ENCODE results near the gene DMRT3. TPM values are rescaled to one million over a fixed set of nuclear protein-coding genes. Genes with fewer than 3 reads are reported as not detected.
A peak's percentile ranks its signal among the peaks of the same experiment; 100 is the strongest.

DMRT3 gene
- total RNA-seq, 1 experiment from 2014 or later, result not detected

DNA sequence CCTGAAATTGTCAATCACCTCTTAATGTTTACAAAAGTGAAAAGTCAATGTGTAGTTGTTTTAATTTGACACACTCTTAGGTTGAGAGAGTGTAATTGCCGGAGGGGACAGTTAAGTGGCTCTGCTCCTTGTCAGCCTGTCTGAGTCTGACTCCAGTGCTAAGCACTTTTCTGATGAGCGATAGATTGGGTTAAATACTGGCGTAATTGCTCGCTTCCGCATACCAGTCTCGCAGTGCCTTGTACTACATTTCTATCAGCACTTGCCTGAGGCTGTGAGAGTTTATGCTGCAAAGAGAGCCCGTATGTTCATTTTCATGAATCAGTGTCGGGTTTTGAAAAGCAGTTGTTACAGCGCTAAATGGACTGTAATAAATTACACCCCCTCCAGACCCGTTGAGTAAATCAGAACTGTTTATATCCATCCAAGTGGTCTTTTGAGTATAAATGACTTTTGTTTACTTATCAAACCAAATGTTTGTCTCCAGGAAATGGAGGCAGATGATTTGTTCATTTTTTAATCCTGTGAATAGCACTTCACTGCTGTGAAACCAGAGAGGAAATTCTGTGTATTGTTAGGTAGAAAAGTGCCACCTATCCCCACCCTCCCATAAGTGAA, 41.0 kb upstream of the DMRT3 start:
- CTCF ChIA-PET, result interaction anchor here (1.1 kb wide), 1 partner anchor 15 kb away, joined by 3 read pairs; no protein-coding TSS in a partner anchor
- H3K27me3 Mint-ChIP-seq (ENCODE audit: low read depth), result peaks cover 7% of the 10 kb centered on the region; the same call in 1 of the 2 replicates
- POLR2A ChIA-PET, result no interaction called here
- peaks cover 37% of the 10 kb centered on the region for H3K9me3 Mint-ChIP-seq
- ATAC-seq (no peak), DNase-seq (ENCODE audit: low spot score) (no peak)
- H3K36me3 Mint-ChIP-seq, result peaks cover 21% of the 10 kb centered on the region
- H3K4me3 Mint-ChIP-seq, result no peak overlapping the region
- no peaks in the 10 kb centered on the region for H3K4me1 Mint-ChIP-seq
- no peak for TF ChIP-seq MXD4 (CRISPR knock-in tag; IDR thresholded peaks at IDR 0.05; ENCODE audit: borderline replicate concordance)
- TF ChIP-seq, protein P1, sequence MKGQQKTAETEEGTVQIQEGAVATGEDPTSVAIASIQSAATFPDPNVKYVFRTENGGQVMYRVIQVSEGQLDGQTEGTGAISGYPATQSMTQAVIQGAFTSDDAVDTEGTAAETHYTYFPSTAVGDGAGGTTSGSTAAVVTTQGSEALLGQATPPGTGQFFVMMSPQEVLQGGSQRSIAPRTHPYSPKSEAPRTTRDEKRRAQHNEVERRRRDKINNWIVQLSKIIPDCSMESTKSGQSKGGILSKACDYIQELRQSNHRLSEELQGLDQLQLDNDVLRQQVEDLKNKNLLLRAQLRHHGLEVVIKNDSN (CRISPR knock-in tag; IDR thresholded peaks at IDR 0.05), result no peak
- TF ChIP-seq, protein P2, sequence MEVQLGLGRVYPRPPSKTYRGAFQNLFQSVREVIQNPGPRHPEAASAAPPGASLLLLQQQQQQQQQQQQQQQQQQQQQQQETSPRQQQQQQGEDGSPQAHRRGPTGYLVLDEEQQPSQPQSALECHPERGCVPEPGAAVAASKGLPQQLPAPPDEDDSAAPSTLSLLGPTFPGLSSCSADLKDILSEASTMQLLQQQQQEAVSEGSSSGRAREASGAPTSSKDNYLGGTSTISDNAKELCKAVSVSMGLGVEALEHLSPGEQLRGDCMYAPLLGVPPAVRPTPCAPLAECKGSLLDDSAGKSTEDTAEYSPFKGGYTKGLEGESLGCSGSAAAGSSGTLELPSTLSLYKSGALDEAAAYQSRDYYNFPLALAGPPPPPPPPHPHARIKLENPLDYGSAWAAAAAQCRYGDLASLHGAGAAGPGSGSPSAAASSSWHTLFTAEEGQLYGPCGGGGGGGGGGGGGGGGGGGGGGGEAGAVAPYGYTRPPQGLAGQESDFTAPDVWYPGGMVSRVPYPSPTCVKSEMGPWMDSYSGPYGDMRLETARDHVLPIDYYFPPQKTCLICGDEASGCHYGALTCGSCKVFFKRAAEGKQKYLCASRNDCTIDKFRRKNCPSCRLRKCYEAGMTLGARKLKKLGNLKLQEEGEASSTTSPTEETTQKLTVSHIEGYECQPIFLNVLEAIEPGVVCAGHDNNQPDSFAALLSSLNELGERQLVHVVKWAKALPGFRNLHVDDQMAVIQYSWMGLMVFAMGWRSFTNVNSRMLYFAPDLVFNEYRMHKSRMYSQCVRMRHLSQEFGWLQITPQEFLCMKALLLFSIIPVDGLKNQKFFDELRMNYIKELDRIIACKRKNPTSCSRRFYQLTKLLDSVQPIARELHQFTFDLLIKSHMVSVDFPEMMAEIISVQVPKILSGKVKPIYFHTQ (CRISPR knock-in tag; IDR thresholded peaks at IDR 0.05), result no peak
- no peak overlapping the region for H3K27ac Mint-ChIP-seq

DNA sequence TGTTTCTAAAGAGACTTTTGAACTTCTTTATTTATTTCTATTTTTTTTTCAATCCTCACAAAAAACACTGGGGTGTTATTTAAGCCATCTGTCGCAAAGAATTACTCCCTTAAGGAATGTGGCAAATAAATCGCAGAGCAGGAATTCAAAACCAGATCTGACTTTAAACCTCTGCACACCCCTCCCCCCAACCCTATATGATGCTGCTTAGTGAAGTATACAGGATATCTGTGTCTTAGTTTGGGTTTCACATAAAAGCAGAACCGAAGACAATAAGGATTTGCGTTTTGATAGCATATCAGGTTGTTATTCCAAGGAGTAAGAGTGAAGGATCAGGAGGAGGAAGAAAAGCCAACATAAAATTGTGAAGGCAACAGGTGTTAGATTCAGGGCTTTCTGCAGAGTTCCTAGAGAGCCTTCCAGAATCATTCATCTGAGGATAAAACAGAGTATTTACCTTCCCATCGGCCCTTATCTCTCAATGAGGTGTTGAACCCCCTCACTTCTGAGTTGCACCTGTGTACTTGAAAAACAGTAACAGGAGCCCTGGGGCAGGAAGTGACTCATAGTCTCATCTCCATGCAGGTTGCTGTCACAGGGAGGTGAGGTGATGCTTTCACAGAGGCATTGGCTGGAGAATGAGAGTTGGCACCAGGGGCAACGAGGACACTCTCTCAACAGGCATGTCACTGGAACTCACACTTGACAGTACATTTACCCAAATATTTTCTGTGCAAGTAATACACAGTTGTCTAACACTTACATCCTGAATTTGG, 33.5 kb upstream of the DMRT3 start:
- ChIA-PET POLR2A (no interaction called here), CTCF (interaction anchor here (1.0 kb wide), 1 partner anchor 15 kb away, joined by 4 read pairs; no protein-coding TSS in a partner anchor)
- Mint-ChIP-seq H3K27me3 (ENCODE audit: low read depth) (peaks cover 5% of the 10 kb centered on the region; the same call in 1 of the 2 replicates), H3K9me3 (peaks cover 25% of the 10 kb centered on the region), H3K27ac (no peak overlapping the region), H3K36me3 (peaks cover 16% of the 10 kb centered on the region), H3K4me3 (no peak overlapping the region), H3K4me1 (peaks cover 15% of the 10 kb centered on the region)
- TF ChIP-seq, protein P3, sequence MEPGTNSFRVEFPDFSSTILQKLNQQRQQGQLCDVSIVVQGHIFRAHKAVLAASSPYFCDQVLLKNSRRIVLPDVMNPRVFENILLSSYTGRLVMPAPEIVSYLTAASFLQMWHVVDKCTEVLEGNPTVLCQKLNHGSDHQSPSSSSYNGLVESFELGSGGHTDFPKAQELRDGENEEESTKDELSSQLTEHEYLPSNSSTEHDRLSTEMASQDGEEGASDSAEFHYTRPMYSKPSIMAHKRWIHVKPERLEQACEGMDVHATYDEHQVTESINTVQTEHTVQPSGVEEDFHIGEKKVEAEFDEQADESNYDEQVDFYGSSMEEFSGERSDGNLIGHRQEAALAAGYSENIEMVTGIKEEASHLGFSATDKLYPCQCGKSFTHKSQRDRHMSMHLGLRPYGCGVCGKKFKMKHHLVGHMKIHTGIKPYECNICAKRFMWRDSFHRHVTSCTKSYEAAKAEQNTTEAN (CRISPR knock-in tag; IDR thresholded peaks at IDR 0.05), result no peak
- TF ChIP-seq, protein P4, sequence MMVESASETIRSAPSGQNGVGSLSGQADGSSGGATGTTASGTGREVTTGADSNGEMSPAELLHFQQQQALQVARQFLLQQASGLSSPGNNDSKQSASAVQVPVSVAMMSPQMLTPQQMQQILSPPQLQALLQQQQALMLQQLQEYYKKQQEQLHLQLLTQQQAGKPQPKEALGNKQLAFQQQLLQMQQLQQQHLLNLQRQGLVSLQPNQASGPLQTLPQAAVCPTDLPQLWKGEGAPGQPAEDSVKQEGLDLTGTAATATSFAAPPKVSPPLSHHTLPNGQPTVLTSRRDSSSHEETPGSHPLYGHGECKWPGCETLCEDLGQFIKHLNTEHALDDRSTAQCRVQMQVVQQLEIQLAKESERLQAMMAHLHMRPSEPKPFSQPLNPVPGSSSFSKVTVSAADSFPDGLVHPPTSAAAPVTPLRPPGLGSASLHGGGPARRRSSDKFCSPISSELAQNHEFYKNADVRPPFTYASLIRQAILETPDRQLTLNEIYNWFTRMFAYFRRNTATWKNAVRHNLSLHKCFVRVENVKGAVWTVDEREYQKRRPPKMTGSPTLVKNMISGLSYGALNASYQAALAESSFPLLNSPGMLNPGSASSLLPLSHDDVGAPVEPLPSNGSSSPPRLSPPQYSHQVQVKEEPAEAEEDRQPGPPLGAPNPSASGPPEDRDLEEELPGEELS (CRISPR knock-in tag; IDR thresholded peaks at IDR 0.05), result no peak
- TF ChIP-seq, protein P5, sequence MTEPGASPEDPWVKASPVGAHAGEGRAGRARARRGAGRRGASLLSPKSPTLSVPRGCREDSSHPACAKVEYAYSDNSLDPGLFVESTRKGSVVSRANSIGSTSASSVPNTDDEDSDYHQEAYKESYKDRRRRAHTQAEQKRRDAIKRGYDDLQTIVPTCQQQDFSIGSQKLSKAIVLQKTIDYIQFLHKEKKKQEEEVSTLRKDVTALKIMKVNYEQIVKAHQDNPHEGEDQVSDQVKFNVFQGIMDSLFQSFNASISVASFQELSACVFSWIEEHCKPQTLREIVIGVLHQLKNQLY (CRISPR knock-in tag; IDR thresholded peaks at IDR 0.05), result no peak
- TF ChIP-seq TEAD4 (CRISPR knock-in tag; IDR thresholded peaks at IDR 0.05) (no peak), NFE2L1 (CRISPR knock-in tag; IDR thresholded peaks at IDR 0.05) (no peak), NR1H2 (CRISPR knock-in tag; IDR thresholded peaks at IDR 0.05) (no peak), CREM (CRISPR knock-in tag; IDR thresholded peaks at IDR 0.05) (no peak), TEAD1 (CRISPR knock-in tag; IDR thresholded peaks at IDR 0.05) (no peak), CBFB (CRISPR knock-in tag; IDR thresholded peaks at IDR 0.05; ENCODE audit: low read depth) (no peak), JAZF1 (CRISPR knock-in tag; IDR thresholded peaks at IDR 0.05) (no peak)
- TF ChIP-seq, protein P6, sequence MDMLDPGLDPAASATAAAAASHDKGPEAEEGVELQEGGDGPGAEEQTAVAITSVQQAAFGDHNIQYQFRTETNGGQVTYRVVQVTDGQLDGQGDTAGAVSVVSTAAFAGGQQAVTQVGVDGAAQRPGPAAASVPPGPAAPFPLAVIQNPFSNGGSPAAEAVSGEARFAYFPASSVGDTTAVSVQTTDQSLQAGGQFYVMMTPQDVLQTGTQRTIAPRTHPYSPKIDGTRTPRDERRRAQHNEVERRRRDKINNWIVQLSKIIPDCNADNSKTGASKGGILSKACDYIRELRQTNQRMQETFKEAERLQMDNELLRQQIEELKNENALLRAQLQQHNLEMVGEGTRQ (CRISPR knock-in tag; IDR thresholded peaks at IDR 0.05), result no peak
- TF ChIP-seq, protein P7, sequence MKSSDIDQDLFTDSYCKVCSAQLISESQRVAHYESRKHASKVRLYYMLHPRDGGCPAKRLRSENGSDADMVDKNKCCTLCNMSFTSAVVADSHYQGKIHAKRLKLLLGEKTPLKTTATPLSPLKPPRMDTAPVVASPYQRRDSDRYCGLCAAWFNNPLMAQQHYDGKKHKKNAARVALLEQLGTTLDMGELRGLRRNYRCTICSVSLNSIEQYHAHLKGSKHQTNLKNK (CRISPR knock-in tag; IDR thresholded peaks at IDR 0.05), result no peak
- TF ChIP-seq, protein P8, sequence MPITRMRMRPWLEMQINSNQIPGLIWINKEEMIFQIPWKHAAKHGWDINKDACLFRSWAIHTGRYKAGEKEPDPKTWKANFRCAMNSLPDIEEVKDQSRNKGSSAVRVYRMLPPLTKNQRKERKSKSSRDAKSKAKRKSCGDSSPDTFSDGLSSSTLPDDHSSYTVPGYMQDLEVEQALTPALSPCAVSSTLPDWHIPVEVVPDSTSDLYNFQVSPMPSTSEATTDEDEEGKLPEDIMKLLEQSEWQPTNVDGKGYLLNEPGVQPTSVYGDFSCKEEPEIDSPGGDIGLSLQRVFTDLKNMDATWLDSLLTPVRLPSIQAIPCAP (CRISPR knock-in tag; IDR thresholded peaks at IDR 0.05), result no peak
- TF ChIP-seq, protein P9, sequence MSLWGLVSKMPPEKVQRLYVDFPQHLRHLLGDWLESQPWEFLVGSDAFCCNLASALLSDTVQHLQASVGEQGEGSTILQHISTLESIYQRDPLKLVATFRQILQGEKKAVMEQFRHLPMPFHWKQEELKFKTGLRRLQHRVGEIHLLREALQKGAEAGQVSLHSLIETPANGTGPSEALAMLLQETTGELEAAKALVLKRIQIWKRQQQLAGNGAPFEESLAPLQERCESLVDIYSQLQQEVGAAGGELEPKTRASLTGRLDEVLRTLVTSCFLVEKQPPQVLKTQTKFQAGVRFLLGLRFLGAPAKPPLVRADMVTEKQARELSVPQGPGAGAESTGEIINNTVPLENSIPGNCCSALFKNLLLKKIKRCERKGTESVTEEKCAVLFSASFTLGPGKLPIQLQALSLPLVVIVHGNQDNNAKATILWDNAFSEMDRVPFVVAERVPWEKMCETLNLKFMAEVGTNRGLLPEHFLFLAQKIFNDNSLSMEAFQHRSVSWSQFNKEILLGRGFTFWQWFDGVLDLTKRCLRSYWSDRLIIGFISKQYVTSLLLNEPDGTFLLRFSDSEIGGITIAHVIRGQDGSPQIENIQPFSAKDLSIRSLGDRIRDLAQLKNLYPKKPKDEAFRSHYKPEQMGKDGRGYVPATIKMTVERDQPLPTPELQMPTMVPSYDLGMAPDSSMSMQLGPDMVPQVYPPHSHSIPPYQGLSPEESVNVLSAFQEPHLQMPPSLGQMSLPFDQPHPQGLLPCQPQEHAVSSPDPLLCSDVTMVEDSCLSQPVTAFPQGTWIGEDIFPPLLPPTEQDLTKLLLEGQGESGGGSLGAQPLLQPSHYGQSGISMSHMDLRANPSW (CRISPR knock-in tag; conservative IDR thresholded peaks at IDR 0.05; ENCODE audit: low read depth), result no peak
- no peak for DNase-seq (ENCODE audit: low spot score)
- ATAC-seq, result peak; percentile 43; the same call in 1 of the 2 replicates
